Erythroblast (primary cell): Measurements from ENCODE around the gene ADAMTS20.

Experiments
- GATA1 ChIP-seq: IDR thresholded peaks from 2 replicates; pipeline ENCODE4 v1.6.1; 2011; ENCODE audit warnings: low read depth, mild to moderate bottlenecking, control low read depth, low read length, moderate library complexity
- POLR2A ChIP-seq: IDR thresholded peaks from 2 replicates; pipeline ENCODE4 v1.6.1; 2011; ENCODE audit warnings: mild to moderate bottlenecking, low read length

GRCh38 chr12:43462741-43463140, 89.3 kb downstream of the ADAMTS20 start:
- TF ChIP-seq POLR2A: no peak
- no peak for TF ChIP-seq GATA1
